Measurements from ENCODE around the gene RAD50. TPM values are rescaled to one million over a fixed set of nuclear protein-coding genes. Genes with fewer than 3 reads are reported as not detected.
"Not testable (repeated sequence)": the region's sequence is repeated elsewhere in the genome, so short reads cannot be mapped to it uniquely, and the experiment has no call there.

RAD50 gene
- total RNA-seq, 2 experiments from 2014 or later: 44.6 to 47.6 TPM

GRCh38 chr5:132559383-132560060 is 2.7 kb downstream of the RAD50 start:
- Mint-ChIP-seq H3K4me1 (ENCODE audit: low read depth) (peaks cover 19% of the 10 kb centered on the region), H3K9me3 (no peaks in the 10 kb centered on the region), H3K4me3 (peak overlapping the region; percentile 6), H3K27me3 (no peaks in the 10 kb centered on the region), H3K27ac (no peak overlapping the region), H3K36me3 (peaks cover 7% of the 10 kb centered on the region)
- POLR2A ChIA-PET: no interaction called here
- DNase-seq: no peak
- CTCF ChIA-PET: interaction anchor here (0.6 kb wide), 1 partner anchor 497 kb away, joined by 3 read pairs; no protein-coding TSS in a partner anchor
- intact Hi-C loops (cut with micrococcal nuclease): loop anchor here (5.0 kb wide), 3 partner anchors 62 to 178 kb away; partner anchors contain the start of gene KIF3A

DNA sequence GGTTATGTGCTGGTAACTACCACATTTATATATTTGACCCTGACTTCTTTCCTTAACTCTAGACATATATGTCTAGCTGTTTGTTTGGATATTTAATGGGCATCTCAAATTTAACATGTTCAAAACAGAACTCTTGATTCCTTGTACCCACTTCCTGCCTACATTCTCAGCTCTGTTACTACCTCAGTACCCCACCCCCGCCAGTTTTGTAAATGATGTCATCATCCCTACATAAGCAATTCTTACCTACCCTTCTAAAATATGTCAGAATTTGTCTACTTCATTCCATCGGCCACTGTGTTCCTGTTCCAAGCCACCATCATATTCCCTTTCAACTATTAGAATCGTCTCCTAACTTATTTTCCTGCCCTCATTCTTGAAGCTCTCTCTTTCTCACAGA is 4.8 kb downstream of the RAD50 start:
- intact Hi-C loops (cut with micrococcal nuclease): no loop called here
- ChIA-PET POLR2A (no interaction called here), CTCF (interaction anchor here (0.8 to 1.7 kb wide), 4 partner anchors 14 to 56 kb away, joined by 3 to 6 read pairs (median 4); no protein-coding TSS in a partner anchor)
- no peaks in the 10 kb centered on the region for H3K27me3 Mint-ChIP-seq
- no peak overlapping the region for H3K27ac Mint-ChIP-seq
- peaks cover 26% of the 10 kb centered on the region for H3K4me1 Mint-ChIP-seq (ENCODE audit: low read depth)
- peaks cover 7% of the 10 kb centered on the region for H3K9me3 Mint-ChIP-seq
- H3K4me3 Mint-ChIP-seq: no peak overlapping the region
- DNase-seq: peak; percentile 49
- H3K36me3 Mint-ChIP-seq: peaks cover 7% of the 10 kb centered on the region

DNA sequence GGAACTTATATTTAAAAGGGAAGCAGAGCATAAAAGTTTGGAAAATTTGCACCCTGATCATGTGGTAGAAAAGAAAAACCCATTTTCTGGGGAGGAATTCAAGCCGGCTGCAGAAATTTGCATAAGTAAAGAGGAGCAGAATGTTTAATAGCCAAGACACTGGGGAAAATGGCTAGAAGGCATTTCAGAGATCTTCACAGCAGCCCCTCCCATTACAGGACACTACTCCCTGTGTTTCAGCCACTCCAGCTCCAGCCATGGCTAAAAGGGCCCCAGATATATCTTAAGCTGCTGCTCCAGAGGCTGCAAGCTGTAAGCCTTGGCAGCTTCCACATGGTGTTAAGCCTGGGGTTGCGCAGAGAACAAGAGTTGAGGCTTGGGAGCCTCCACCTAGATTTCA is 7.8 kb downstream of the RAD50 start:
- CTCF ChIA-PET: interaction anchor here (1.2 kb wide), 1 partner anchor 38 kb away, joined by 3 read pairs; no protein-coding TSS in a partner anchor
- H3K36me3 Mint-ChIP-seq; intact Hi-C loops (cut with micrococcal nuclease); H3K27ac Mint-ChIP-seq; H3K27me3 Mint-ChIP-seq; POLR2A ChIA-PET; H3K4me3 Mint-ChIP-seq; DNase-seq; H3K9me3 Mint-ChIP-seq: not testable (repeated sequence)
- H3K4me1 Mint-ChIP-seq (ENCODE audit: low read depth): peaks cover 24% of the 10 kb centered on the region

- no peak overlapping the region for H3K27ac Mint-ChIP-seq
- DNase-seq: no peak
- ChIA-PET POLR2A (no interaction called here), CTCF (no interaction called here)
- H3K9me3 Mint-ChIP-seq: peaks cover 7% of the 10 kb centered on the region
- peaks cover 9% of the 10 kb centered on the region for H3K36me3 Mint-ChIP-seq
- peaks cover 38% of the 10 kb centered on the region for H3K4me1 Mint-ChIP-seq (ENCODE audit: low read depth)
- no peak overlapping the region for H3K4me3 Mint-ChIP-seq
- no peaks in the 10 kb centered on the region for H3K27me3 Mint-ChIP-seq
- intact Hi-C loops (cut with micrococcal nuclease): no loop called here
These were observed 9.9 kb downstream of the RAD50 start for GRCh38 chr5:132566657-132567056.

DNA sequence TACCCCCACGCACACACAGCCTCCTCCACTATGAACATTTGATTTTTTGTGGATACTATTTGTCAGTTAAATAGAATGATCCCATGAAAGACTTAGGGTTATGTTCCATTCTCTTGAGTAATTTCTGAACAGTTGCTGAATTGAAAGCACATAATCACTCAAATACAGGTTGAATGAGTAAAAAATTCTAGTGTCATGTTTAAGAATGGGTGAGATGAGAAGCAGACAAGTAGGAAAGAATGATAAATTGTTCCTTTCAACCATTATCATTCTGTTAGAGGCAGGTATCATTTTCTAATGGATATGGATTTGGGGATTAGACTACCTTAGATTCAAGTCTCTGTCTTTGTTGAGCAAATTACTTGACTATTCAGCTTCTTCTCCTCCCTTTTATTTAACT is 19.3 kb downstream of the RAD50 start:
- DNase-seq: no peak
- peak overlapping the region; percentile 9 for H3K27ac Mint-ChIP-seq
- no peaks in the 10 kb centered on the region for H3K27me3 Mint-ChIP-seq
- CTCF ChIA-PET: interaction anchor here (0.7 to 2.7 kb wide), 2 partner anchors 15 to 50 kb away, joined by 3 to 12 read pairs; no protein-coding TSS in a partner anchor
- intact Hi-C loops (cut with micrococcal nuclease): loop anchor here (5.0 kb wide), 2 partner anchors 49 to 61 kb away; no protein-coding TSS in a partner anchor
- H3K4me3 Mint-ChIP-seq: no peak overlapping the region
- peaks cover 50% of the 10 kb centered on the region for H3K36me3 Mint-ChIP-seq
- peaks cover 34% of the 10 kb centered on the region for H3K4me1 Mint-ChIP-seq (ENCODE audit: low read depth)
- POLR2A ChIA-PET: no interaction called here
- H3K9me3 Mint-ChIP-seq: no peaks in the 10 kb centered on the region

DNA sequence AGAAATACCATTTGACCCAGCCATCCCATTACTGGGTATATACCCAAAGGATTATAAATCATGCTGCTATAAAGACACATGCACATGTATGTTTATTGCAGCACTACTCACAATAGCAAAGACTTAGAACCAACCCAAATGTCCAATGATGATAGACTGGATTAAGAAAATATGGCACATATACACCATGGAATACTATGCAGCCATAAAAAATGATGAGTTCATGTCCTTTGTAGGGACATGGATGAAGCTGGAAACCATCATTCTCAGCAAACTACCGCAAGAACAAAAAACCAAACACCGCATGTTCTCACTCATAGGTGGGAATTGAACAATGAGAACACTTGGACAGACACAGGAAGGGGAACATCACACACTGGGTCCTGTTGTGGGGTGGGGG is 27.8 kb downstream of the RAD50 start:
- CTCF ChIA-PET; POLR2A ChIA-PET; DNase-seq; intact Hi-C loops (cut with micrococcal nuclease); H3K27ac Mint-ChIP-seq; H3K27me3 Mint-ChIP-seq; H3K4me3 Mint-ChIP-seq; H3K4me1 Mint-ChIP-seq (ENCODE audit: low read depth); H3K9me3 Mint-ChIP-seq: not testable (repeated sequence)
- peaks cover 51% of the 10 kb centered on the region for H3K36me3 Mint-ChIP-seq

DNA sequence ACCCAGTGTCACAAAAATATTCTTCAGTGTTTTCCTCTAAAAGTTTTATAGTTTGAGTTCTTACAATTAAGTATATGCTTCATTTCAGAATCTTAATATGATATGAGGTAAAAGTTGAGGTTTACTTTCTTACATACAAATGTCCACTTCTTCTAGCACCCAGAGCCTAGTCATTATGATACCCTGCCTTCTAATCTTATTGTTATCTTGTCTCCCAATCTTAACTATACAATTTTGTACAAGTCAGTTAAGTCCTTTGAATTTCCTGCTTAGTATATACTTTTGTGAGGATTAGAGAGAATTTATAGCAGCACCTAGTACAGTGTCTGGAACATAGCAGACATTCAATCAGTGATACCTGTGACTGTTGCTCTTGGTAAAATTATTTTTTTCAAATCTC is 29.3 kb downstream of the RAD50 start:
- Mint-ChIP-seq H3K27me3 (no peaks in the 10 kb centered on the region), H3K4me3 (no peak overlapping the region), H3K4me1 (ENCODE audit: low read depth) (peaks cover 4% of the 10 kb centered on the region), H3K9me3 (no peaks in the 10 kb centered on the region), H3K27ac (no peak overlapping the region), H3K36me3 (peaks cover 51% of the 10 kb centered on the region)
- intact Hi-C loops (cut with micrococcal nuclease): loop anchor here (5.0 kb wide), 1 partner anchor 36 kb away; no protein-coding TSS in a partner anchor
- CTCF ChIA-PET: interaction anchor here (0.5 kb wide), 1 partner anchor 477 kb away, joined by 3 read pairs; no protein-coding TSS in a partner anchor
- POLR2A ChIA-PET: no interaction called here
- DNase-seq: no peak

- POLR2A ChIA-PET: no interaction called here
- Mint-ChIP-seq H3K27me3 (no peaks in the 10 kb centered on the region), H3K4me1 (ENCODE audit: low read depth) (peaks cover 4% of the 10 kb centered on the region), H3K27ac (no peak overlapping the region), H3K9me3 (no peaks in the 10 kb centered on the region), H3K36me3 (peaks cover 42% of the 10 kb centered on the region), H3K4me3 (no peak overlapping the region)
- DNase-seq: no peak
- intact Hi-C loops (cut with micrococcal nuclease): loop anchor here (5.0 kb wide), 1 partner anchor 33 kb away; no protein-coding TSS in a partner anchor
- CTCF ChIA-PET: interaction anchor here (1.2 kb wide), 1 partner anchor 204 kb away, joined by 4 read pairs; no protein-coding TSS in a partner anchor
These were observed 32.7 kb downstream of the RAD50 start for GRCh38 chr5:132589467-132589866.

DNA sequence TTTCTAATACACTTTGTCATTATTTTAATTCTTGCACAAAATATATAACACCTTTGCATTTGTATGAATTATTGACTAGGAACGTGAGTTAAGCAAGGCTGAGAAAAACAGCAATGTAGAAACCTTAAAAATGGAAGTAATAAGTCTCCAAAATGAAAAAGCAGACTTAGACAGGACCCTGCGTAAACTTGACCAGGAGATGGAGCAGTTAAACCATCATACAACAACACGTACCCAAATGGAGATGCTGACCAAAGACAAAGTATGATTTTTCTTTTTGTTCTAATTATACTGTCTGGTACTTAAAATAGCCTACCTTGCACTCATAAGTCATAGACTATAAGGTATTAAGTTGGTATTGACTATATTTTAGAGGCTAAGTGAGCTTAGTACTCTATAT is 34.4 kb downstream of the RAD50 start:
- Mint-ChIP-seq H3K4me3 (no peak overlapping the region), H3K36me3 (peaks cover 36% of the 10 kb centered on the region), H3K27me3 (no peaks in the 10 kb centered on the region), H3K9me3 (no peaks in the 10 kb centered on the region), H3K27ac (no peak overlapping the region), H3K4me1 (ENCODE audit: low read depth) (peaks cover under 1% of the 10 kb centered on the region)
- ChIA-PET POLR2A (no interaction called here), CTCF (interaction anchor here (1.0 to 1.2 kb wide), 2 partner anchors 64 to 229 kb away, joined by 3 to 4 read pairs; no protein-coding TSS in a partner anchor)
- intact Hi-C loops (cut with micrococcal nuclease): loop anchor here (1.0 kb wide), 1 partner anchor 229 kb away; no protein-coding TSS in a partner anchor
- no peak for DNase-seq

DNA sequence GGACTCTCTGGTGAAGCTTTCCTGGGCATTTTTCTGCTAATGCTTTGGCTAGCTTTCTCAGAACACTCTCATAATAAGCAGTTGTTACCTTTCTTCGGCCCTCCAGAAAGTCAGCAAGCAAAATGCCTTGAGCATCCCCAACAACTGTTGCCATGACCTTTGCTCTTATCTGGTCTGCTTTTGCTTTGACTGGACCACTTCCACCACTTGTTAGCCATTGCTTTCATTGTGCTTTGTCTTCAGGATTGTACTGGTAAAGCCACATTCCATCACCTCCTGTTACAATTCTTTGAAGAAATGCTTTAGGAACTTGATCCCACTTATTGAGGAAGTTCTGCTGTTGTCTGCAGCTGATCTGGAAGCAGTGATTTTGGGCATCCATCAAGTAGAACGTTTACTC is 35.7 kb downstream of the RAD50 start:
- no peaks in the 10 kb centered on the region for H3K4me1 Mint-ChIP-seq (ENCODE audit: low read depth)
- no peaks in the 10 kb centered on the region for H3K27me3 Mint-ChIP-seq
- intact Hi-C loops (cut with micrococcal nuclease): no loop called here
- no peaks in the 10 kb centered on the region for H3K9me3 Mint-ChIP-seq
- H3K36me3 Mint-ChIP-seq: peaks cover 40% of the 10 kb centered on the region
- POLR2A ChIA-PET: interaction anchor here (1.1 kb wide), 1 partner anchor 20 kb away, joined by 3 read pairs; no protein-coding TSS in a partner anchor
- no peak overlapping the region for H3K4me3 Mint-ChIP-seq
- DNase-seq: no peak
- CTCF ChIA-PET: no interaction called here
- no peak overlapping the region for H3K27ac Mint-ChIP-seq

GRCh38 chr5:132594170-132594569 is 37.4 kb downstream of the RAD50 start:
- no peak for DNase-seq
- intact Hi-C loops (cut with micrococcal nuclease): no loop called here
- ChIA-PET POLR2A (no interaction called here), CTCF (no interaction called here)
- Mint-ChIP-seq H3K27ac (no peak overlapping the region), H3K9me3 (no peaks in the 10 kb centered on the region), H3K27me3 (no peaks in the 10 kb centered on the region), H3K4me1 (ENCODE audit: low read depth) (no peaks in the 10 kb centered on the region), H3K36me3 (peaks cover 36% of the 10 kb centered on the region), H3K4me3 (no peak overlapping the region)

DNA sequence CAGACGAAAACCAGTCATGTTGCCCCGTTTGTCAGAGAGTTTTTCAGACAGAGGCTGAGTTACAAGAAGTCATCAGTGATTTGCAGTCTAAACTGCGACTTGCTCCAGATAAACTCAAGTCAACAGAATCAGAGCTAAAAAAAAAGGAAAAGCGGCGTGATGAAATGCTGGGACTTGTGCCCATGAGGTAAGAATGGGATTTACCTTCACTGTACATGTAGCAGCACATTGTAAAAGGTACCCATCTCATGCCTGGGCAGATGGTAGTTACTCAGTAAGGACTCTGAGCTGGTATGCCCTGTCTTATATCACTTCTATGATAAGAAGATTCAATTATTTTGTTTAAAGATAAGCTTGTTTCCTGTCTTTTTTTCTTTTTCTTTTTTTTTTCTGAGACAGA is 38.8 kb downstream of the RAD50 start:
- no peak for DNase-seq
- Mint-ChIP-seq H3K36me3 (peaks cover 35% of the 10 kb centered on the region), H3K9me3 (no peaks in the 10 kb centered on the region), H3K27ac (no peak overlapping the region), H3K4me1 (ENCODE audit: low read depth) (no peaks in the 10 kb centered on the region), H3K4me3 (no peak overlapping the region), H3K27me3 (no peaks in the 10 kb centered on the region)
- POLR2A ChIA-PET: interaction anchor here (1.2 kb wide), 1 partner anchor 180 kb away, joined by 3 read pairs; no protein-coding TSS in a partner anchor
- CTCF ChIA-PET: interaction anchor here (1.5 kb wide), 1 partner anchor 224 kb away, joined by 8 read pairs; no protein-coding TSS in a partner anchor
- intact Hi-C loops (cut with micrococcal nuclease): no loop called here

Data from activated CD4-positive, alpha-beta memory T cell treated with anti-CD3 and anti-CD28 coated beads for 36 hours (primary cell).